K562 (cell line): ENCODE data around the gene USP5. TPM values are rescaled to one million over a fixed set of nuclear protein-coding genes. Genes with fewer than 3 reads are reported as not detected.

ENCODE experiments used
- ARID1B ChIP-seq: fragments of 450-650 bp; IDR thresholded peaks from 2 replicates; pipeline ENCODE4 v1.6.1; 2016; ENCODE audit warnings: antibody characterized with exemption, mild to moderate bottlenecking, inconsistent platforms
- BRD4 ChIP-seq: fragments of 200-600 bp; sonication (generic); IDR thresholded peaks from 2 replicates; pipeline ENCODE4 v1.6.1; 2017; ENCODE audit warnings: inconsistent platforms
- CHD1 ChIP-seq: fragments of 200-600 bp; sonication (generic); IDR thresholded peaks from one replicate; pipeline ENCODE4 v1.6.1; 2012; ENCODE audit warnings: mild to moderate bottlenecking, moderate library complexity, low read length, inconsistent platforms
- GATAD2A ChIP-seq: fragments of 450-650 bp; IDR thresholded peaks from 2 replicates; pipeline ENCODE4 v1.6.1; 2017
- HEY1 ChIP-seq: fragments of 250-450 bp; sonication (Bioruptor Pico); IDR thresholded peaks from 2 replicates; pipeline ENCODE4 v1.5.0; 2020; ENCODE audit warnings: mild to moderate bottlenecking, moderate library complexity, borderline replicate concordance
- MAFK ChIP-seq: IDR thresholded peaks from 2 replicates; pipeline ENCODE4 v1.6.1; 2011; ENCODE audit warnings: low read length, improper control_type of control experiment
- NRF1 ChIP-seq, 2 experiments: fragments of 450-650 bp; IDR thresholded peaks in 1 of 2; conservative IDR thresholded peaks in 1 of 2; 2 replicates each; pipeline ENCODE4 v1.6.1; 2014; ENCODE audit warnings: mild to moderate bottlenecking in 2 of 2
- PCBP1 ChIP-seq: fragments of 200-400 bp; formaldehyde crosslinking; IDR thresholded peaks from 2 replicates; pipeline ENCODE4 v1.6.1; 2018; ENCODE audit warnings: mild to moderate bottlenecking, low read depth, low read length; ENCODE audit not compliant: poor library complexity, severe bottlenecking
- SP1 ChIP-seq: sonication (generic); formaldehyde crosslinking; IDR thresholded peaks from 2 replicates; pipeline ENCODE4 v1.8.1; 2022; ENCODE audit warnings: mild to moderate bottlenecking, missing genetic modification reagents
- TAF1 ChIP-seq: IDR thresholded peaks from 2 replicates; pipeline ENCODE4 v1.6.1; 2011; ENCODE audit warnings: mild to moderate bottlenecking, low read length, moderate library complexity; ENCODE audit not compliant: insufficient read depth, control insufficient read depth, severe bottlenecking; ENCODE audit errors: extremely low read depth
- ZNF57 ChIP-seq: fragments of 450-650 bp; formaldehyde crosslinking; IDR thresholded peaks from 2 replicates; pipeline ENCODE4 v1.4.0; 2020; ENCODE audit warnings: mild to moderate bottlenecking, moderate library complexity
- ZNF586 ChIP-seq: fragments of 450-650 bp; formaldehyde crosslinking; conservative IDR thresholded peaks from 2 replicates; pipeline ENCODE4 v1.4.0; 2020; ENCODE audit warnings: mild to moderate bottlenecking, moderate library complexity
- ZNF75A ChIP-seq: fragments of 450-650 bp; formaldehyde crosslinking; IDR thresholded peaks from 2 replicates; pipeline ENCODE4 v1.4.0; 2020; ENCODE audit warnings: mild to moderate bottlenecking
- polyA plus RNA-seq, 8 experiments: library from polyadenylated mRNA; depleted of rRNA in 4 of 8; stranded (reverse) in 5 of 8; unstranded in 3 of 8; fragments of >200 nt; fragmentation: Nextera tagmentation in 2 of 8; fragmentation: Illumina TruSeq in 1 of 8; extraction: Ambion mirVana in 2 of 8; extraction: Trizol in 1 of 8; gene quantifications; 2 replicates each; pipeline versions ENCODE4 v1.2.1 to v1.2.3, GENCODE V29; 2011 to 2014; ENCODE audit warnings: inconsistent platforms in 1 of 8, missing spikeins in 1 of 8
- total RNA-seq, 7 experiments: library from RNA; depleted of rRNA in 6 of 7; stranded (reverse); fragments of >200 nt in 6 of 7; fragmentation: Illumina TruSeq in 2 of 7; extraction: Trizol in 2 of 7; gene quantifications; 2 replicates each; pipeline versions ENCODE4 v1.2.1 to v1.2.3, GENCODE V29; 2011 to 2021; ENCODE audit warnings: low replicate concordance in 1 of 7
- TF ChIP-seq, protein P1 (sequence below), 2 experiments: fragments of 450-650 bp in 1 of 2; sonication (generic) in 1 of 2; formaldehyde crosslinking in 1 of 2; IDR thresholded peaks; 2 replicates each; pipeline versions ENCODE4 v1.7.1 to v1.9.0; 2016 to 2022; ENCODE audit warnings: inconsistent platforms in 1 of 2, mild to moderate bottlenecking in 1 of 2, missing genetic modification reagents in 1 of 2
- TF ChIP-seq, protein P2 (sequence below): sonication (generic); formaldehyde crosslinking; IDR thresholded peaks from 2 replicates; pipeline ENCODE4 v1.8.1; 2022; ENCODE audit warnings: missing genetic modification reagents
- TF ChIP-seq, protein P3 (sequence below): sonication (generic); formaldehyde crosslinking; IDR thresholded peaks from 2 replicates; pipeline ENCODE4 v1.9.0; 2022; ENCODE audit warnings: mild to moderate bottlenecking, missing genetic modification reagents

The USP5 gene
- total and polyA plus RNA-seq, 9 of the 15 experiments (the other 6 are each of a cell fraction or from before 2014, with no cell fraction given) = 1.4 to 107 (median 48.6) TPM

DNA sequence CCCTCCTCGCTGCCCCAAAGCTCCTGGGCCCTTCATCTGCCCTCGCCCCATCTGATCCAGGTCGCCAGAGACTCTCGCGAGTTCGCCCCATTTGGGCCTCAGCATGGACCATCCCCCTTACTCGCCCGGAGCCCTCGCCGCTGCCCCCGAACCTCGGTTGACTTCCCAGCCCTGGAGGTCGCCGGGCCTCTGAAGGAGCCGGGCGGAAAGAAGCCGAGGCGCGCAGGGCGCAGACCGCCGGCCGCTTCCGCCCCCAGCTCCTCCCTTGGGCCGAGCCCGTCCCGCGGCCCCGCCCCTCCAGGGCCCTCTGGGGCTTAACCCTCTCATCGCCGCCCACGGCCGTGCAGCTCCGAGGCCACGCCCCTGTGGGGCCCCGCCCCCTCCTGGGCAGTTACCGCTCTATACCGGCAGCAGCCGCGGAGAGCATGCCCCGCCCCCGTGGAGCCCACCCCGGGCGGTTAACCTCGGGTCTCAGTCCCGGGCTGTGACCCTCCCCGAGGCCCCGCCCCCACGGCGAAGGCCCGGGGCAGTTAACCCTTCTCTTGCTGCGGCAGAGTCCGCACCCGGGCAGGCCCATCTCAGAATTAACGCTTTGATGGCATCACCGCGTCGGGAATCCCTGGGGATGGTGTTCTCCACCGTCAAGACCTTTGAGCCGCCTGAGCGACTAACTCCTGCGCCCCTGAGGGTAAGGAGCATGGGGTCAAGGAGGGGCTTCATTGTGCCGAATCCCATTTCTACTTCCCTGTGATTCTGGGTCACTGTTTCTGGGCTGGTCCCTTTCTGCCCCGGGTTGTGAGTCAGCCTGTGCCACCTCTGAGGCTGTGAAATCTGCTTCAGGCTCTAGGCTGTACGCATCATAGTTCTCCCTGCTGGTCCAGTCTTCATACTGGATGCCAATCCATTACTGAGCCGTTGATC is 21.4 kb downstream of the USP5 start, which contains the start of gene SPSB2 (continued):
- TF ChIP-seq, protein P1, sequence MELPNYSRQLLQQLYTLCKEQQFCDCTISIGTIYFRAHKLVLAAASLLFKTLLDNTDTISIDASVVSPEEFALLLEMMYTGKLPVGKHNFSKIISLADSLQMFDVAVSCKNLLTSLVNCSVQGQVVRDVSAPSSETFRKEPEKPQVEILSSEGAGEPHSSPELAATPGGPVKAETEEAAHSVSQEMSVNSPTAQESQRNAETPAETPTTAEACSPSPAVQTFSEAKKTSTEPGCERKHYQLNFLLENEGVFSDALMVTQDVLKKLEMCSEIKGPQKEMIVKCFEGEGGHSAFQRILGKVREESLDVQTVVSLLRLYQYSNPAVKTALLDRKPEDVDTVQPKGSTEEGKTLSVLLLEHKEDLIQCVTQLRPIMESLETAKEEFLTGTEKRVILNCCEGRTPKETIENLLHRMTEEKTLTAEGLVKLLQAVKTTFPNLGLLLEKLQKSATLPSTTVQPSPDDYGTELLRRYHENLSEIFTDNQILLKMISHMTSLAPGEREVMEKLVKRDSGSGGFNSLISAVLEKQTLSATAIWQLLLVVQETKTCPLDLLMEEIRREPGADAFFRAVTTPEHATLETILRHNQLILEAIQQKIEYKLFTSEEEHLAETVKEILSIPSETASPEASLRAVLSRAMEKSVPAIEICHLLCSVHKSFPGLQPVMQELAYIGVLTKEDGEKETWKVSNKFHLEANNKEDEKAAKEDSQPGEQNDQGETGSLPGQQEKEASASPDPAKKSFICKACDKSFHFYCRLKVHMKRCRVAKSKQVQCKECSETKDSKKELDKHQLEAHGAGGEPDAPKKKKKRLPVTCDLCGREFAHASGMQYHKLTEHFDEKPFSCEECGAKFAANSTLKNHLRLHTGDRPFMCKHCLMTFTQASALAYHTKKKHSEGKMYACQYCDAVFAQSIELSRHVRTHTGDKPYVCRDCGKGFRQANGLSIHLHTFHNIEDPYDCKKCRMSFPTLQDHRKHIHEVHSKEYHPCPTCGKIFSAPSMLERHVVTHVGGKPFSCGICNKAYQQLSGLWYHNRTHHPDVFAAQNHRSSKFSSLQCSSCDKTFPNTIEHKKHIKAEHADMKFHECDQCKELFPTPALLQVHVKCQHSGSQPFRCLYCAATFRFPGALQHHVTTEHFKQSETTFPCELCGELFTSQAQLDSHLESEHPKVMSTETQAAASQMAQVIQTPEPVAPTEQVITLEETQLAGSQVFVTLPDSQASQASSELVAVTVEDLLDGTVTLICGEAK (IDR thresholded peaks at IDR 0.05) = peak; percentile 86
- TF ChIP-seq, protein P1 (CRISPR knock-in tag; IDR thresholded peaks at IDR 0.05) = no peak
- TF ChIP-seq ARID1B (0 out of 2 replicates have a peak, but pooled peaks have one; percentile 23), MAFK (no peak), TAF1 (peak; percentile 52), PCBP1 (peak; percentile 62), ZNF75A (CRISPR knock-in tag) (no peak), NRF1 (conservative IDR thresholded peaks at IDR 0.05 in 1 of 2, IDR thresholded peaks at IDR 0.05 in 1 of 2) (peak; percentile 69 to 73), HEY1 (no peak), ZNF57 (CRISPR knock-in tag) (no peak), BRD4 (no peak), CHD1 (no peak), SP1 (CRISPR knock-in tag) (peak; percentile 89), GATAD2A (0 out of 2 replicates have a peak, but pooled peaks have one; percentile 22), ZNF586 (CRISPR knock-in tag) (no peak)
- TF ChIP-seq, protein P2, sequence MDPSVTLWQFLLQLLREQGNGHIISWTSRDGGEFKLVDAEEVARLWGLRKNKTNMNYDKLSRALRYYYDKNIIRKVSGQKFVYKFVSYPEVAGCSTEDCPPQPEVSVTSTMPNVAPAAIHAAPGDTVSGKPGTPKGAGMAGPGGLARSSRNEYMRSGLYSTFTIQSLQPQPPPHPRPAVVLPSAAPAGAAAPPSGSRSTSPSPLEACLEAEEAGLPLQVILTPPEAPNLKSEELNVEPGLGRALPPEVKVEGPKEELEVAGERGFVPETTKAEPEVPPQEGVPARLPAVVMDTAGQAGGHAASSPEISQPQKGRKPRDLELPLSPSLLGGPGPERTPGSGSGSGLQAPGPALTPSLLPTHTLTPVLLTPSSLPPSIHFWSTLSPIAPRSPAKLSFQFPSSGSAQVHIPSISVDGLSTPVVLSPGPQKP = no peak
- TF ChIP-seq, protein P3, sequence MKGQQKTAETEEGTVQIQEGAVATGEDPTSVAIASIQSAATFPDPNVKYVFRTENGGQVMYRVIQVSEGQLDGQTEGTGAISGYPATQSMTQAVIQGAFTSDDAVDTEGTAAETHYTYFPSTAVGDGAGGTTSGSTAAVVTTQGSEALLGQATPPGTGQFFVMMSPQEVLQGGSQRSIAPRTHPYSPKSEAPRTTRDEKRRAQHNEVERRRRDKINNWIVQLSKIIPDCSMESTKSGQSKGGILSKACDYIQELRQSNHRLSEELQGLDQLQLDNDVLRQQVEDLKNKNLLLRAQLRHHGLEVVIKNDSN (CRISPR knock-in tag) = no peak; the same call in 1 of the 2 replicates
